Anterior cingulate cortex (tissue), 58 donors: ENCODE data around the gene DYNC2H1.
A peak's percentile ranks its signal among the peaks of the same experiment; 100 is the strongest.

Source experiments
- DNase-seq, 58 donors: peaks; one replicate each; lab custom pipeline; 2025; lab: John Stamatoyannopoulos, UW

The DYNC2H1 gene

GRCh38 chr11:103274025-103274424 is 164.8 kb downstream of the DYNC2H1 start:
- no peak for DNase-seq

GRCh38 chr11:103279821-103280220 is 170.6 kb downstream of the DYNC2H1 start:
- DNase-seq = no peak

- no peak for DNase-seq
Measured at GRCh38 chr11:103281301-103281700, 172.1 kb downstream of the DYNC2H1 start.

- DNase-seq = no peak
Measured at GRCh38 chr11:103284260-103284659, 175.0 kb downstream of the DYNC2H1 start.

DNA sequence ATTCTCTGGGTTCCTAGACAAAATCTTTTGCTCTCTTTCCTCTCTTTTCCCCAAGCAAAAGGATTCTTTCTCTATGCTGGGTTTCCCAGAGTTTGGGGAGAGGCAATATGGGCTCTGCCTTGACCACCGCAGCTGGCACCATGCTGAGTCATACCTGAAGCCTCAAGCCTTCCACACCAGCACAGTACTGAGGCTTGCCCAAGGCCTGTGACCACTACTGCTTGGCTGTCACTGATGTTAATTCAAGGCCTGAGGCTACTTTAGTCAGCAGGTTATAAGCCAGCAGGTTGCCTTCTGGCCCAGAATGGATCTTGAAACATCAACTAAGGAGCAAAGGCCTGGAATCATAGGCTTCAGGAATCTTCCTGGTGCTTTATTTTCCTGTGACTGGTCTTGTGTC is 185.3 kb downstream of the DYNC2H1 start:
- DNase-seq = no peak

DNA sequence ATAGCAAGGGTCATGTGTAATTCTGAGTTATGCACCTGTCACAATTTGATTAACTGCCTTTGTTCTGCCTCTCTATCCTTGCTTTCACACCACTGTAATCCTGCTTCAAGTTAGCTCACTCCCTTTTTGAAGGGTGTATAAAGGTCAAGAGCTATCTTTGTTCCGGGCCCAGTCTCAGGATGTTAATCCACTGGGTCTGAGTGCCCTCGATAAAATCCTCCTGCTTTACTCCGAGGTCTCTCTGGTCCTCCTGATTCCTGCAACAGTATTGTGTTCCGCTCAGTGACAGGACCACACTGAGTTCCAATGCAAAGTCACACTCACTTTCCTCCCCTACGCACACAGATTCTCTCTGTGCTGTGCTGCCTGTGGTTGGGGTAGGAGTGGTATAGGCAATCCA is 186.5 kb downstream of the DYNC2H1 start:
- DNase-seq = no peak

DNA sequence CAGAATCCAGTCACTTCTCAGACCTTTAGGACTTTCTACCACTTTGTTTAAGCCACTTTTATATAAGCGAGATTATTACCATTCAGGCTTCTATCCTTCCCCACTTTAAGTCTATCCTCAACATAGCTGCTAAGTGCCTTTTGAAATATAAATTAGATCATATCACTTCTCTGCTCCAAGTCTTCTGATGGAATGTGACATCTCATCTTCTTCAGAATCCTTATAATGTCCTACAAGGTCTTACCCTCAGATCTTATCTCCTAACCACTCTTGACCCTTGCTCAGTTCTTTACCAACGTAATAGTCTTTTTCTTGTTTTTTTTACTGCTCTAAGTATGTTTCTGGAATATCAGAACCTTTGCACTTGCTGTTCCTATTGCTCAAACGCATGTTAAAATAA is 188.7 kb downstream of the DYNC2H1 start:
- no peak for DNase-seq

- DNase-seq = no peak
Measured at GRCh38 chr11:103315248-103315647, 206.0 kb downstream of the DYNC2H1 start.

GRCh38 chr11:103317118-103317517 is 207.9 kb downstream of the DYNC2H1 start:
- DNase-seq = no peak

DNA sequence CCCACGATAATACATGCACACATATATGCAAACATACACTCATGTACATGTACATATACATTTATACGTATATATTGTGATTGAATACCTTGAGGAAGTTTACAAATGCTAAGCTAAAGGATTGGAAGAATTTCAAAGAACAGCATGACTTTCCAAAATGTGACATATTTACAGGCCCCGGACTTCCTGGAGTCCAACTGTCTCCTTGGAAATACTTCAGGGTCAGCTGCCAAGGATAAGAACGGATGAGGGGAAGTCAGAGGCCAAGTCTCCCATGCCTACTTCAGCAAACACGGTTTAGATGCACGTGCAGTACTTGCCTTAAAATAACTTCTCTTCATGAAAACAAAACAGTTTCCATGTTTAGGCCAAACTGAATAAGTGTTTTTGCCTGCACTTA is 213.6 kb downstream of the DYNC2H1 start:
- no peak for DNase-seq

DNA sequence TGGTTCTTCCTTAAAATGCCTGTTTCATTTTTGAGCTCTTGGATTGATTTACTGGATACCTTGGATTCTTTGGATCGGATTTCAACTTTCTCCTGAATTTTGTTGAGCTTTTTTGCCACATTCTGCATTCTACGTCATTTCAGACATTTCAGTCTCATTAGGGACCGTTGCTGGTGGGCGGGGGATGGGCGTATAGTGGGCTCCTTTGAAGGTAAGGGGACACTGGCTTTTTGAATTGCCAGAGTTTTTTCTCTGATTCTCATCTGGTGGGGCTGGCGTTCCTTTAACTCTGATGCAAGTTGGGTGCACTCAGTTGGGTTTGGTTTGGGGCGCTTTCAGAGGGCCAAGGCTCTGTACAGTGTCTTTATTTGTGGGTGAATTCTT is 216.5 kb downstream of the DYNC2H1 start:
- DNase-seq = no peak

DNA sequence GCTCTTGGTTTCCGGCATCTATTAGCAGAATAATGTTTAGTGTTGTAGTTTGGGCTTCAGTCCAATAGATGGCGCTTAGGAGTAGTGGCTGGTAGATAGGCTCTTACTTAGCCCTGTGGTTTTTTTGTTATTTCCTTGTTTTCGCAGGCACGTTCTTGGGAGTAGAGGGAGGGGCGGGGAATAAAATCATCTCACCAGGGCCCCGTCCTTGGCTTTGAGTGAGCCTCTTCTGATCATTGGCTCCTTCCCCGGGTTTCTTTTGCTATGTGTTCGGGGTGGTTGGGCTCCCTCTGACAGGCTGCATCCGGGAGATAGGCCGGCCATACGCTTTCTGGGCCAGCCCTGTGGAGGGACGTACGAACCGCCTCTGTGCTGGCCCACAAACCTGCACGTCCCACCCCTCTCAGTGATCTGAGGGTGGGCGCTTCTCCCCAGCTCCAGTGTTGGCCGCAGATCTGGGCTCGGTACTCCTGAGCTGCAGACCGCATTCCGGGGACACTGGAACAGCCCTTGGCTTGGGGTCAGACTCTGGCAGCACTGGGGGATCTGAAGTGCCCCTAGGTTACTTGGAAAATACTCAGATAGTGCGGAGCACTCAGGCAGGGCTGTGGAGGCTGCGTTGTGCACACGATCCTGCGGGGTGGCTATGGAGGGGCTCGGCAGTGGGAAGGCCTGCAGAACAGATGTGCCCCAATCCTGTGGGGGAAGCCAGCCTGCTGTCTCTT is 217.0 kb downstream of the DYNC2H1 start:
- peak in 5 of 58 donors; percentile 2 to 28 (median 6) for DNase-seq

GRCh38 chr11:103327721-103328120 is 218.5 kb downstream of the DYNC2H1 start:
- DNase-seq = no peak

GRCh38 chr11:103332409-103332808 is 223.2 kb downstream of the DYNC2H1 start:
- no peak for DNase-seq

DNA sequence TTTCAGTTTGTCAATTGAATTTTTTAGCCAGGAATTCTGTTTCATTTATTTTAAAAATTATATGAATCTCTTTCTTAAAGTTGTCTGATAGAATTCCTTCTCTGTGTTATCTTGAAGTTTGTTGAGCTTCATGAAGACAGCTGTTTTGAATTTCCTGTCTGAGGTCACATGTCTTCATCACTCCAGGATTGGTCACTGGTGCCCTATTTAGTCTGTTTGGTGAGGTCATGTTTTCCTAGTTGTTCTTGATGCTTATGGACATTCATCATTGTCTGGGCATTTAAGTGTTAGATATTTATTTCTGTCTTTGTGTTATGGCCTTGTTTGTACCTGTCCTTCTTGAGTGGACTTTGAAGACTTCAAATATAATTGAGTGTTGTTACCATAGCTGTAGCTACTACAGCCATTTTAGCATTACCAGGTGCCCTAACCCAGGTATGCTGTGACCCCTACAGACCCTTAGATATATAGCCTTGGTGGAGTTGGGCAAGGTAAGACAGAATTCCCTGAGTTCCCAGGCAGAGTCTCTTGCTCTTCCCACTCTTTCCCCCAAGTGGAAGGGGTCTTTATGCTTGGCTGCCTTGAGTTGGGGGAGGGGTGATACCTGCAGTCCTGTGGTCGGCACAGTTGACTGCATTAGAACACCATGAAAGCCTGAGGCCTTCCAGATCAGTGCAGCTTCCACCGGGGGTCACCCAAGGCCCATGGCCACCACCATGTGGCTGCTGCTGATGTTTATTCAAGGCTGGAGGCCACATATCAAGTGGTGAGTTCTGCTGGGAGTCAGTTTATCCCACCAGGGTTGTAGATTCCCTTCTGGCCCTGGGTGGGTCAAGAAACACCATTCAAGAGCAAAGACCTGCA is 229.6 kb downstream of the DYNC2H1 start:
- DNase-seq = no peak

- DNase-seq = no peak
Measured at GRCh38 chr11:103339485-103339857, 230.2 kb downstream of the DYNC2H1 start.

DNA sequence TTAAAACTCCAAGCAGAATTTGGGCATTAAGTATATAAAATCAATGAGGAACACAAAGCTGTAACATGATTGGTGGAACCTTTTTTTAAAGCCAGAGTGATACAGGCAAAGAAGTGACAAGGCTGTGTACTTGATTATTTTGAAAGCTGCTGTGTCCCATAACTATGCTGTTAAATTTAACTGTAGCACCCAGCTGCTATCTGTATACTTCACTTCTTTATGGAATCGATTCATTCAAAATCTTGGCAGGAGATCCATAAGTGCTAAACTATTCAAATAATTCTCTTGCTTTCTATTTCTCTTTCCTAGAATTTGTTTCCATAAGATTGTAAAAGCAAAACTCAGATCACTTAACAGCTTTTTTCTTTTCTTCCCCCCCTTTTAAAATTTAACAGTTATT is 231.7 kb downstream of the DYNC2H1 start:
- no peak for DNase-seq

GRCh38 chr11:103344886-103345285 is 235.7 kb downstream of the DYNC2H1 start:
- no peak for DNase-seq

DNA sequence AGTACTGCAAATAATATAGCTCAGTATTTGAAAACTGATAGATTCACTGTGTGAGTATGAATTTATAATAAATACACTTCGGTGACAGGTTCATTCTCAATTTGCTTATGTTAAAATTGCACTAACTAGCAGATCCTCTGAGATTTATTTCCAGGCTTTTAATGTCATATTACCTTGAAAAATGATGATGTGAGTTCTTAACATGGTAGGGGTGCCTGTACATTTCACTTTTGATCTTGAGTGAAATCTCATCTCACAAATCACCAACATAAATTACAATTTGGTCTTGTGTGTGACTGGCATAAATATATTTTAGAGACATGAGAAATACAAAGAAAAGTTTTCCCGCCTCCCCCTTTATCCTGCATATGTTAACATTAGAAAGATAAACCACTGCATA is 240.4 kb downstream of the DYNC2H1 start:
- no peak for DNase-seq

- DNase-seq = no peak
Measured at GRCh38 chr11:103354656-103355055, 245.4 kb downstream of the DYNC2H1 start.

DNA sequence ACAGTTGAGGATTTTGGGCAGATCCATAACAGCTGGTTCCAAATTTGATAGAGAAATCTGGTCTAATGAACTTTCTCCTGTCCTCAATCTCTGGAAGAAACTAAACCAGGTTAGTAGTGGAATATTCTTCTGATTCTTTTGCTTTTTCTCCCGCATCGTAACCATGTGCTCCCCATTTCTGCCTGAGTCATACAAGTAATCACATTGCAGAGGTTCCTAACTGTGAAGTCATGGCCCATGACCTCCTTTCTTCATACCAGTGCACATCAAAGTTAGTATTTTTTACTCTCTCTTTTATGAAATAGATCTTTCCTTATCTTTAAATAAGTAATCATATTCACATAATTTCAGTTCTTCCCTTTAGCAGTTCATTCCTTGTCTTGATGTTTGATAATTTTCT is 249.0 kb downstream of the DYNC2H1 start:
- DNase-seq = no peak

- no peak for DNase-seq
Measured at GRCh38 chr11:103359216-103359615, 250.0 kb downstream of the DYNC2H1 start.
